CD4-positive, alpha-beta memory T cell (primary cell): ENCODE results near the gene GPBP1. TPM values are rescaled to one million over a fixed set of nuclear protein-coding genes. Genes with fewer than 3 reads are reported as not detected.
A peak's percentile ranks its signal among the peaks of the same experiment; 100 is the strongest.

Source experiments
- CTCF ChIA-PET: fragments of 350-600 bp; sonication (Branson Sonifier 250); formaldehyde crosslinking; loops from one replicate; lab custom pipeline; 2021; ENCODE audit warnings: inconsistent platforms; ENCODE audit not compliant: partially characterized antibody; lab: Charles Lee
- POLR2A ChIA-PET: fragments of 350-600 bp; sonication (Branson Sonifier 250); formaldehyde crosslinking; loops from one replicate; lab custom pipeline; 2021; ENCODE audit not compliant: partially characterized antibody; lab: Charles Lee
- DNase-seq, 5 donors: peaks; one replicate each; pipeline versions ENCODE4 v3.0.0 to v3.0.0-alpha.2; 2020 to 2022; ENCODE audit warnings: mixed read lengths in 1 of 5
- H3K27ac ChIP-seq: one replicate; pipeline ENCODE4 v1.7.0; 2013; ENCODE audit warnings: low read depth, low read length
- H3K27me3 ChIP-seq: 2 replicates; pipeline ENCODE4 v1.7.0; 2013; ENCODE audit warnings: mild to moderate bottlenecking, low read length, moderate library complexity; ENCODE audit not compliant: insufficient read depth
- H3K36me3 ChIP-seq: 2 replicates; pipeline ENCODE4 v1.7.0; 2013; ENCODE audit warnings: mild to moderate bottlenecking, low read length, moderate library complexity; ENCODE audit not compliant: insufficient read depth
- H3K4me1 ChIP-seq: 2 replicates; pipeline ENCODE4 v1.7.0; 2013; ENCODE audit warnings: mild to moderate bottlenecking, low read length, moderate library complexity; ENCODE audit not compliant: insufficient read depth
- H3K4me3 ChIP-seq, 2 donors: one replicate each; pipeline ENCODE4 v1.7.0; 2013; ENCODE audit warnings: low read length in 2 of 2, mild to moderate bottlenecking in 1 of 2
- H3K9me3 ChIP-seq, 2 donors: one replicate each; pipeline ENCODE4 v1.7.0; 2013; ENCODE audit warnings: low read length in 2 of 2, control low read depth in 1 of 2; ENCODE audit not compliant: control insufficient read depth in 1 of 2
- H3K27ac Mint-ChIP-seq, 7 donors: one replicate each; pipeline ENCODE4 v1.8.0; 2020 to 2021; ENCODE audit warnings: mixed read lengths in 7 of 7, mild to moderate bottlenecking in 6 of 7, inconsistent platforms in 3 of 7, moderate library complexity in 3 of 7
- H3K27me3 Mint-ChIP-seq, 2 donors: one replicate each; pipeline ENCODE4 v1.8.0; 2020 to 2021; ENCODE audit warnings: mixed read lengths in 2 of 2
- H3K36me3 Mint-ChIP-seq, 2 donors: one replicate each; pipeline ENCODE4 v1.8.0; 2020 to 2021; ENCODE audit warnings: mixed read lengths in 2 of 2, inconsistent platforms in 1 of 2, mild to moderate bottlenecking in 1 of 2
- H3K4me1 Mint-ChIP-seq, 4 donors: one replicate each; pipeline ENCODE4 v1.8.0; 2020 to 2021; ENCODE audit warnings: mixed read lengths in 4 of 4, mild to moderate bottlenecking in 1 of 4
- H3K4me3 Mint-ChIP-seq, 8 donors: one replicate each; pipeline ENCODE4 v1.8.0; 2020 to 2021; ENCODE audit warnings: mixed read lengths in 8 of 8, mild to moderate bottlenecking in 7 of 8, moderate library complexity in 6 of 8, inconsistent platforms in 3 of 8
- H3K9me3 Mint-ChIP-seq, 8 donors: one replicate each; pipeline ENCODE4 v1.8.0; 2020 to 2021; ENCODE audit warnings: mixed read lengths in 8 of 8, mild to moderate bottlenecking in 5 of 8, inconsistent platforms in 3 of 8, moderate library complexity in 1 of 8
- intact Hi-C: fragments of 100-400 bp; cut with micrococcal nuclease; formaldehyde crosslinking; loops from one replicate; pipeline ENCODE4 v1.15.1; 2023
- polyA plus RNA-seq, 2 donors: library from polyadenylated mRNA; unstranded; fragments of 300-500 nt; fragmentation: Illumina TruSeq; gene quantifications; one replicate each; pipeline ENCODE4 v1.2.3, GENCODE V29; 2021
- total RNA-seq, 2 experiments: library from RNA; stranded (reverse); gene quantifications; one replicate each; pipeline ENCODE4 v1.2.3, GENCODE V29; 2021

GPBP1 gene
- total and polyA plus RNA-seq, 4 experiments from 2014 or later: 92.1 to 137 (median 120) TPM

- Histone ChIP-seq H3K4me3 (no peak overlapping the region), H3K27ac (no peak overlapping the region), H3K4me1 (peaks cover 84% of the 10 kb centered on the region), H3K36me3 (no peaks in the 10 kb centered on the region), H3K9me3 (no peaks in the 10 kb centered on the region), H3K27me3 (no peaks in the 10 kb centered on the region)
- CTCF ChIA-PET: interaction anchor here (2.9 kb wide), 1 partner anchor 12 kb away, joined by 10 read pairs; no protein-coding TSS in a partner anchor
- Mint-ChIP-seq H3K4me3 (peak overlapping the region in 4 of 8 donors; percentile 1 to 70 (median 40)), H3K9me3 (peaks cover 0 to 2% (median 0%) of the 10 kb centered on the region in 8 donors), H3K27me3 (no peaks in the 10 kb centered on the region), H3K27ac (peak overlapping the region in 5 of 7 donors; percentile 1 to 75 (median 52)), H3K36me3 (peaks cover 4 to 26% of the 10 kb centered on the region in 2 donors), H3K4me1 (peaks cover 57 to 85% (median 69%) of the 10 kb centered on the region in 4 donors)
- intact Hi-C loops: no loop called here
- no peak for DNase-seq
- POLR2A ChIA-PET: interaction anchor here (0.7 to 2.2 kb wide), 2 partner anchors 11 to 34 kb away, joined by 3 to 7 read pairs; partner anchors contain the start of gene GPBP1
These were observed 33.3 kb downstream of the GPBP1 start for GRCh38 chr5:57207007-57207653.

DNA sequence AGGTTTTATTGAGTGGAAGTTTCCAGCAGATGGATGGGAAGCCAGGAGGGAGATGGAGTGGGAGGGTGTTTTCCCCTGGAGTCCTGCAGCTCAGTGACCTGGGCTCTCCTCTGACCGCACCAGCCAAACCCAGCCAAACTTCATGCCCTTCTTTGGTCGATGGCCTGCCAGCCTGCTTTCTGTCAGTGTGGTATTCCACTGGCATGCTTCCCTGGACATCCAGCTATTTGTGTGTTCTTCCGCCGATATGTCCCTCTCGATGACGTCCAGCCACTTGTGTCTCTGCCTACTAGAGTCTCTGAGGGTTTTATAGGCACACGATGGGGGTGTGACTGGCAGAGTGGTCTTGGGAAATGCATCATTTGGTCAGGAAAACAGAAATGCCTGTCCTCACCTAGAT, 33.8 kb downstream of the GPBP1 start:
- H3K36me3 Mint-ChIP-seq: peaks cover 4 to 26% of the 10 kb centered on the region in 2 donors
- no peak overlapping the region for H3K4me3 ChIP-seq
- intact Hi-C loops: no loop called here
- H3K27ac ChIP-seq: no peak overlapping the region
- peaks cover 0 to 2% (median 0%) of the 10 kb centered on the region in 8 donors for H3K9me3 Mint-ChIP-seq
- peaks cover 78% of the 10 kb centered on the region for H3K4me1 ChIP-seq
- ChIA-PET POLR2A (interaction anchor here (0.7 to 2.2 kb wide), 2 partner anchors 10 to 34 kb away, joined by 3 to 7 read pairs; partner anchors contain the start of gene GPBP1), CTCF (interaction anchor here (0.8 to 2.9 kb wide), 2 partner anchors 12 to 1987 kb away, joined by 4 to 10 read pairs; no protein-coding TSS in a partner anchor)
- H3K27me3 Mint-ChIP-seq: no peaks in the 10 kb centered on the region
- H3K27ac Mint-ChIP-seq: peak overlapping the region in 6 of 7 donors; percentile 24 to 74 (median 65)
- H3K4me1 Mint-ChIP-seq: peaks cover 57 to 87% (median 67%) of the 10 kb centered on the region in 4 donors
- DNase-seq: no peak
- H3K36me3 ChIP-seq: no peaks in the 10 kb centered on the region
- H3K9me3 ChIP-seq: no peaks in the 10 kb centered on the region
- no peaks in the 10 kb centered on the region for H3K27me3 ChIP-seq
- peak overlapping the region in 6 of 8 donors; percentile 17 to 70 (median 44) for H3K4me3 Mint-ChIP-seq

- POLR2A ChIA-PET: interaction anchor here (1.0 to 1.9 kb wide), 2 partner anchors 33 to 36 kb away, joined by 3 to 7 read pairs; partner anchors contain the start of gene GPBP1
- H3K4me1 ChIP-seq: peaks cover 61% of the 10 kb centered on the region
- intact Hi-C loops: no loop called here
These were observed 35.6 kb downstream of the GPBP1 start for GRCh38 chr5:57209316-57210040.

DNA sequence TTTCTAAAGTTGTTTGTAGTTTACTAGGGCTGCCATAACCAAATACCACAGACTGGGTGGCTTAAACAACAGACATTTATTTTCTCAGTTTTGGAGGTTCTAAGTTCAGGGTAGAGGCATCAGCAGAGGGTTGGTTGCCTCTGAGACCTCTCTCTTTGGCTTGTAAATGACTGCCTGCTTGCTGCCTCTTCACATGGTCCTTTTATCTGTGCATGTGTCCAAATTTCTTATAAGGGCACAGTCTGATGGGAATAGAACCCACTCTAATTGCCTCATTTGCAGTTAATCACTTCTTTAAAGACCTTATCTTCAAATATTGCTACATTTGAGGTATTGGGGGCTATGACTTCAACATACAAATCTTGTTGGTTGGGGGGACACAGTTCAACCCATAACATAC, 36.8 kb downstream of the GPBP1 start:
- DNase-seq: no peak
- no peak overlapping the region for H3K27ac ChIP-seq
- no peaks in the 10 kb centered on the region for H3K9me3 Mint-ChIP-seq
- peak overlapping the region; percentile 30 to 83 (median 62) for H3K27ac Mint-ChIP-seq
- H3K36me3 Mint-ChIP-seq: peaks cover 18 to 37% of the 10 kb centered on the region in 2 donors
- H3K27me3 ChIP-seq: no peaks in the 10 kb centered on the region
- ChIA-PET CTCF (interaction anchor here (1.9 kb wide), 1 partner anchor 73 kb away, joined by 7 read pairs; no protein-coding TSS in a partner anchor), POLR2A (interaction anchor here (0.6 to 1.9 kb wide), 2 partner anchors 34 to 260 kb away, joined by 3 to 7 read pairs; no protein-coding TSS in a partner anchor)
- H3K27me3 Mint-ChIP-seq: no peaks in the 10 kb centered on the region
- intact Hi-C loops: no loop called here
- H3K4me3 ChIP-seq: no peak overlapping the region
- peaks cover 57% of the 10 kb centered on the region for H3K4me1 ChIP-seq
- H3K36me3 ChIP-seq: peaks cover 14% of the 10 kb centered on the region
- peak overlapping the region in 3 of 8 donors; percentile 17 to 47 (median 20) for H3K4me3 Mint-ChIP-seq
- H3K4me1 Mint-ChIP-seq: peaks cover 46 to 82% (median 63%) of the 10 kb centered on the region in 4 donors
- no peaks in the 10 kb centered on the region for H3K9me3 ChIP-seq

More at GRCh38 chr5:57209316-57210040, 35.6 kb downstream of the GPBP1 start:
- CTCF ChIA-PET: interaction anchor here (1.0 to 2.9 kb wide), 3 partner anchors 10 to 72 kb away, joined by 3 to 10 read pairs (median 7); no protein-coding TSS in a partner anchor
- Histone ChIP-seq H3K27ac (no peak overlapping the region), H3K9me3 (no peaks in the 10 kb centered on the region), H3K4me3 (no peak overlapping the region), H3K27me3 (no peaks in the 10 kb centered on the region), H3K36me3 (peaks cover 6% of the 10 kb centered on the region)
- Mint-ChIP-seq H3K27ac (peak overlapping the region; percentile 38 to 88 (median 62)), H3K4me1 (peaks cover 48 to 83% (median 63%) of the 10 kb centered on the region in 4 donors), H3K36me3 (peaks cover 8 to 29% of the 10 kb centered on the region in 2 donors), H3K27me3 (no peaks in the 10 kb centered on the region), H3K4me3 (peak overlapping the region in 7 of 8 donors; percentile 11 to 65 (median 55)), H3K9me3 (peaks cover 0 to 2% (median 0%) of the 10 kb centered on the region in 8 donors)
- no peak for DNase-seq

- Histone ChIP-seq H3K36me3 (peaks cover 14% of the 10 kb centered on the region), H3K9me3 (no peaks in the 10 kb centered on the region), H3K27me3 (no peaks in the 10 kb centered on the region), H3K4me3 (no peak overlapping the region), H3K4me1 (peaks cover 57% of the 10 kb centered on the region), H3K27ac (no peak overlapping the region)
- Mint-ChIP-seq H3K9me3 (no peaks in the 10 kb centered on the region), H3K27me3 (no peaks in the 10 kb centered on the region), H3K4me3 (peak overlapping the region in 2 of 8 donors; percentile 26 to 47), H3K27ac (peak overlapping the region; percentile 30 to 82 (median 62)), H3K36me3 (peaks cover 18 to 41% of the 10 kb centered on the region in 2 donors), H3K4me1 (peaks cover 45 to 83% (median 67%) of the 10 kb centered on the region in 4 donors)
- DNase-seq: no peak
- intact Hi-C loops: no loop called here
- ChIA-PET CTCF (interaction anchor here (0.7 to 1.9 kb wide), 2 partner anchors 9 to 73 kb away, joined by 3 to 7 read pairs; no protein-coding TSS in a partner anchor), POLR2A (no interaction called here)
These were observed 37.2 kb downstream of the GPBP1 start for GRCh38 chr5:57211039-57211438.

- peaks cover 38% of the 10 kb centered on the region for H3K4me1 ChIP-seq
- H3K27me3 Mint-ChIP-seq: no peaks in the 10 kb centered on the region
- ChIA-PET POLR2A (interaction anchor here (0.6 to 1.4 kb wide), 3 partner anchors 32 to 1246 kb away, joined by 3 read pairs; no protein-coding TSS in a partner anchor), CTCF (interaction anchor here (0.6 to 7.4 kb wide), 5 partner anchors 16 to 949 kb away, joined by 3 to 87 read pairs (median 3); no protein-coding TSS in a partner anchor)
- peaks cover 14 to 48% of the 10 kb centered on the region in 2 donors for H3K36me3 Mint-ChIP-seq
- H3K4me3 Mint-ChIP-seq: peak overlapping the region in 1 of 8 donors; percentile 31
- H3K9me3 ChIP-seq: no peaks in the 10 kb centered on the region
- peaks cover 31 to 77% (median 50%) of the 10 kb centered on the region in 4 donors for H3K4me1 Mint-ChIP-seq
- DNase-seq: no peak
- intact Hi-C loops: no loop called here
- no peak overlapping the region for H3K4me3 ChIP-seq
- peaks cover 14% of the 10 kb centered on the region for H3K36me3 ChIP-seq
- no peaks in the 10 kb centered on the region for H3K9me3 Mint-ChIP-seq
- H3K27me3 ChIP-seq: no peaks in the 10 kb centered on the region
- H3K27ac ChIP-seq: no peak overlapping the region
- H3K27ac Mint-ChIP-seq: peak overlapping the region; percentile 39 to 85 (median 73)
These were observed 41.9 kb downstream of the GPBP1 start for GRCh38 chr5:57215629-57216195.
